HG02884 (cell line): Measurements from ENCODE around the gene RAD23A.
A peak's percentile ranks its signal among the peaks of the same experiment; 100 is the strongest.
"Not testable (repeated sequence)": the region's sequence is repeated elsewhere in the genome, so short reads cannot be mapped to it uniquely, and the experiment has no call there.

ENCODE experiments used
- ATAC-seq: cut with Tn5 transposase; IDR thresholded peaks from one replicate; pipeline ENCODE4 v1.9.1; 2021; ENCODE audit warnings: mild to moderate bottlenecking, moderate library complexity; ENCODE audit not compliant: unreplicated experiment

RAD23A gene

GRCh38 chr19:12945479-12946091, at the start of gene RAD23A:
TSS of gene RAD23A (plus strand) at chr19:12945862. CDS start at chr19:12945949, 87 bp downstream.
- peak; percentile 77 for ATAC-seq

DNA sequence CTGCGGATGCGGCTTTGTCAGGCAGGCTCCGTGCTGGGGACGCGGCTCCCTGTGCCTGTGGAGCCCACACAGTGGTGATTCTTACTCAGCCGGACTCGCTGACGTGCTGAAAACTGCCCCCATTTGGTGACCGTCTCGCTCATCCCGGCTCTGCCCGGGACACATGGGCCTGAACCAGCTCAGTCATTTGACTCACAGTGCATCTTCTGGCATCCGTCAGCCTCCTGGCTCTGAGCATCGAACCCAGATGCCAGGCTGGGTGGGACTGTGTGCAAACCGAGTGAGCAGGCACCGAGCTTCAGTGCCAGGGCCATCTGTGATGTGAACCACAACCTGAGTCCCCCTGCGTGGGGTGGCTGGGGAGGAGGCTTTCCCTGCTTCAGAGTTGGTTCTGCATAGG, 49.2 kb upstream of the RAD23A start:
- no peak for ATAC-seq

GRCh38 chr19:12899891-12900518, 45.7 kb upstream of the RAD23A start:
- no peak for ATAC-seq

- ATAC-seq, result no peak
Observed at GRCh38 chr19:12907166-12907565, 38.5 kb upstream of the RAD23A start.

- no peak for ATAC-seq
Observed at GRCh38 chr19:12912571-12912970, 33.1 kb upstream of the RAD23A start.

- ATAC-seq, result no peak
Observed at GRCh38 chr19:12913011-12913561, 32.6 kb upstream of the RAD23A start.

DNA sequence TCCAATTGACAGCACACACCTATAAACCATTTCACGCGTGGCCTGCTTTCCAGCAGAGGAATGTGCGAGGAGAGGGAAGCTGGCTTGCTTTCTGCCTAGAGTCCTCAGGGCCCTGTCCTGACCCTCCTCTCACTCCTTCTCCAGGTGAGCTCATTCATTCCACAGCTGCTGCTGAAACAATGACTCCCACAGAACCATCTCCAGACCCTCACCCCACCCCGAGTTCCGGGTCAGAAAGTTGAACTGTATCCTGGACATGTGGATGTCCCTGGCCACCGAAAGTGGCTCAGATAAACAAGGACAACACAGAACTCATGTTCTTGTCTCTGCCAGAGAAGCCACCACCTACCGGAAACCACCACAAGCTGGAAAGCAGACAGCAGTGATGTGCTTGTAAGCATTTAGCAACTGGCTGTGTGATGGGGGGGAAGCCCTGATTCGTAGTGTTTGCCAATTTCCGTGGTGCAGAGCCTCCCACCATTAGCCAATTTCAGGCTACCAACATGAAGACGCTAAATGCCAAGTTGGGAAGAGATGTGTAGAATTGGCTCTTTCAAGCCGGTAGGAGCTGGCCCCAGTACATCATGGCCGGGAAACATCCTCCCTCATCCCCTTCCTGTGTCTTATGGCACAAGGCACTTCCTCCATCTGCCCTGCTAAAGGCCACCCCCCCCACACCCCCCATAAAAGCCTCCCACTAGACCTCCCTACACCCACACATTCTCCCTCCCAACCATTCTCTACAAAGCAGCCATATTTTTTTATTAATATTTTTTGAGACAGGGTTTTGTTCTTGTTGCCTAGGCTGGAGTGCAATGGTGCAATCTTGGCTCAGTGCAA, 31.6 kb upstream of the RAD23A start:
- no peak for ATAC-seq

DNA sequence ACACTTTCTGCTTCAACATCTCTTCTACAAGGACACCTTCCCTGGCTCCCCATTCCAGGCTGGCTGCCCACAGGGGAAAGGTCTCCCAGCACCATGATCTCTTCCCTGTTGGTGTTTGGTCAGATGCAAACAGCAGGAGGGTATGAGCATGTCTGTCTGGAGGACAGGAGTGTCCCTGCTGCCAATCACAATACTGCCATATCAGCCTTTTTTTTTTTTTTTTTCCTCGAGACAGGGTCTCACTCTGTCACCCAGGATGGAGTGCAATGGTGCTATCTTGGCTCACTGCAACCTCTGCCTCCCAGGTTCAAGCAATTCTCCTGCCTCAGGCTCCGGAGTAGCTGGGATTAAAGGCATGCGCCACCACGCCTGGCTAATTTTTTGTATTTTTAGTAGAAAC, 29.8 kb upstream of the RAD23A start:
- not testable (repeated sequence) for ATAC-seq

DNA sequence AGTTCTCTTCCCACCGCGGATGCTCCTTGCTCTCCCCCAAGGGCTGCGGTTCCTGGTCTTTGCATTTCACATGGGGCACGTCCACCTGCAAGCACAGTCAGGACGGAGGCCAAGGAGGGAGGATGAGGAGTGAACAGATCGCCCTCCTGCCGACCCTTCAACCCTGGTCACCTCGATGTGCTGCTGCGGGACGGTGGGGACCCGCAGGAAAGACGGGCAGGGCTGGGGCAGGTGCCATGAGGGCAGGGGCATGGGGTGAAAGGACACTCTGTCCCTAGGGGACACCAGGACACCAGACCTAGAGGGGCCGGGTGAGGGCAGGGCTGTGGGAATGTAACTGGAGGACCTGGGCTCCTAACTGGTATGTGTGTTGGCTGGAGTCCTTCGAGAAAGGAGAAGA, 27.4 kb upstream of the RAD23A start:
- ATAC-seq, result no peak

- no peak for ATAC-seq
Observed at GRCh38 chr19:12921047-12921446, 24.6 kb upstream of the RAD23A start.

- ATAC-seq, result no peak
Observed at GRCh38 chr19:12922959-12923358, 22.7 kb upstream of the RAD23A start.

GRCh38 chr19:12924621-12925310, 20.9 kb upstream of the RAD23A start:
- ATAC-seq, result no peak

DNA sequence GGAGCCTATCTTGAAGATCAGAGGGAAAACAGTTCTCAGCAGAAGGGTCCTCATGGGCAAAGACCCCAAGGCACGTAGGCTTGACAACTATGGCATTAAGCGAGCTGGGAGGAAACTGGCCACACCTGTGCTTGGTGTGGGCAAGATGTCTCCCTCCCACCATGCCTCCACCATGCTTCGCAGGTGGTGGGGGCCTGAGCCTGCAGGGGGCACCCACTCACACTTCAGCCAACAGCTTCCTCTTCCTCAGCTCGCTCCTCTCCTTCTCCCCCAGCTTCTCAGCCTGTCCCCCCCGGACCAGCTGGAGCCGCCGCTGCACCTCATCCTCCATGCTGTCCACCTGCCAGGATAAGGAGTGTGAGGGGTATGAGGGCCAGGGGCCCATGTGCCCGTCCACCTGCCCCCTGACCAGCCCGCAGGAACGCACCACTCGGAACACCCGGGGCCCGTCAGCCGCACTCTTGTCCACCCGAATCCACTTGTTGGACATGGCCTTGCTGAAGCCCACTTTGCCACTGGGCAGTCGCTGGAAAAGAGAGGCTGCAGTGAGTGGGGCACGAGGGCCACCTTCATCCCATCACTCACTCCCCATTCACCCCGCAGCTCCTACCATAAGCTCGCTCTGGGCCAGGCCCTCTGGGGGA, 15.5 kb upstream of the RAD23A start:
- ATAC-seq, result no peak

DNA sequence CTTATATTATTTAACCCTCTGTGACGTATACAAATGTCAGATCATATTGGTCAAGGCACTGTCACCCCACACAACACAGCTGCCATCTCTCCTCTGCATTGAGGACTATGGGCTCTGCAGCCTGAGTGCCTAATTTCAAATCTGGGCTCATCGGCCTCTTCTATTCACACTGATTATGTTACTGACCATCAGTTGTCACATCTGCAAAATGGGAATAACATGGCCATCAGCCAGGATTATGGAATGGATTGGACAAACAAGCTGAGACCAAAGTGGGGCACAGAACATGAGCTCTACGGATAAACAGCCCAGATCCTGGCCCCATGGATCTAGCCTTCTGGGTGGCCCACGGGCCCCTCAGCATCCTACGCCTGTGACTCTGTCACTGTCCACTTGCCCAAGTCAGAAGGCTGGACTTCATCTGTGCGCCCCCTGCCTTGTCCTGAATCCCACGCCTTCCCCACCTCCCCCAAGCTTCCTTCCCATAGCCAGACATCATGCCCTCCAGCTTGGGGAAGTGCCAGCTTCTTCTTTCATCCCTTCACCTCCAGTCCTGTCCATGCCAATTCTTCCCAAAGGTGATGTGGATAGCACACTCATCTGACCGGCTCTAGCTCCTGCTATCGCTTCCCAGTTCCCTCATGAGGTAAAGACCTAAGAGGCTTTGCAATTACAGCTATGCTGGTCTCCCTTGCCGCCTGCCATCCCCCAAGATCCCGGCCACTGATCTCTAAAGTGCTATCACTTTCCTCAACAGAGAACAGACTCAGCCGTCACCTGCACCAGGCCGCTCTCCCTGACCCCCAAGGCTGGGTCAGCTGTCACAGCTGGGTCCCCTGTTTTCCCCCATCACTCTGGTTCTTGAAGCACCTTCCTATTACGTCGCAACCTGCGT, 13.0 kb upstream of the RAD23A start:
- no peak for ATAC-seq

GRCh38 chr19:12933287-12934072, 12.2 kb upstream of the RAD23A start, which contains the start of gene FARSA:
TSS of gene FARSA (minus strand) at chr19:12933711. CDS start at chr19:12933696, 15 bp downstream.
- ATAC-seq, result no peak

DNA sequence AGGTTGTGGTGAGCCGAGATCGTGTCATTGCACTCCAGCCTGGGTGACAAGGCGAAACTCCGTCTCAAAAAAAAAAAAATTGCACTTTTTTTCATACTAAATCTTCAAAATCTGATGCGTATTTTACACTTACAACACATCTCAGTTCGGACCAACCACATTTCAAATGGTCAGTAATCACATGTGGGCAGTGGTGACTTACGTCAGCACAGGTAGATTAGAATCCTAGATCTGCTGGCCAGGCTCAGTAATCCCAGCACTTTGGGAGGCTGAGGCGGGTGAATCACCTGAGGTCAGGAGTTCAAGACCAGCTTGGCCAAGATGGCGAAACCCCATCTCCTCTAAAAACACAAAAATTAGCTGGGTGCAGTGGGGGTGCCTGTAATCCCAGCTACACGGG, 10.6 kb upstream of the RAD23A start:
- no peak for ATAC-seq

- no peak for ATAC-seq
Observed at GRCh38 chr19:12936582-12936981, 9.1 kb upstream of the RAD23A start.

DNA sequence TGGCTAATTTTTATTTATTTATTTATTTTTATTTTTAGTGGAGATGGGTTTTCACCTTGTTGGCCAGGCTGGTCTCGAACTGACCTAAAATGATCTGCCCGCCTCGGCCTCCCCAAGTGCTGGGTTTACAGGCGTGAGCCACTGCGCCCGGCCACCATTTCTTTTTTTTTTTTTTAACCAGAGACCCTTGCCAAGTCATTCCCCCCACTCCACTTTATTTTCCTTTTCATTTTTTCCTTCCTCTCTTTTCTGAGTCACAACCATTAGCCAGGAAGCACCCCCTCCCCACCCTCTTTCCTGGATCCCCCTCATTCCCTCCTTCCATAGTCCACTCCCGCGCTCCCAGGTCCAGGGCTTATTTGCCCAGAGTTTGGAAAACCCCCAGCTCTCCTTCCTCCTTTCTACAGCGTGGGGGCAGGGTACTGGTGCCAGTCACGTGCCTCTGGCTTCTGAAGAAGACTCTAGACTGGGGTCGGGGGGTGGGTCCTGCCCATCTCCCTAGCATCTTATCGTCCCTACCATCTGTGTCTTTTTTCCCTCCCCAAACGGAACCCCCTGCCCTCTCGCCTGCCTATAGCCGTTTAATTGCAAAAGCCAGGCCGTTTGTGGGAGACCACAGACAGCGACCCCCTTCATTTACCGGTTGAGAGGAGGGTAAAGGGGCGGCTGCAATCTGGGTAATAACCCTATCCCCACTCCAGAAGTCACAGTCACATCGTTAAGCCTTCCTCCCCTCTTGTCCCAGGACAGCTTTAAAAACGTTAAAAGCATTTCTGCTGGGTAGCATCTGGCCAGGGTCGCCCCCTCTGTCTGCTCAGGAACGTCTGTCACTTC, 8.4 kb upstream of the RAD23A start:
- ATAC-seq, result no peak
